SU-DHL-6 (cell line): ENCODE measurements around the gene GMDS.

ENCODE experiments used
- H2AFZ ChIP-seq: fragments of 200-600 bp; sonication (generic); 2 replicates; pipeline ENCODE4 v1.6.1; 2014; ENCODE audit warnings: low read depth, mild to moderate bottlenecking, moderate library complexity, mixed read lengths, antibody characterized with exemption, low read length; ENCODE audit not compliant: severe bottlenecking
- H3F3A ChIP-seq: fragments of 200-600 bp; shearing (Covaris generic); 2 replicates; pipeline ENCODE4 v1.6.0; 2016; ENCODE audit warnings: antibody characterized with exemption, mild to moderate bottlenecking; ENCODE audit not compliant: insufficient read depth
- H3K27ac ChIP-seq: fragments of 200-600 bp; sonication (generic); 2 replicates; pipeline ENCODE4 v1.5.1; 2016; ENCODE audit warnings: low read depth, mild to moderate bottlenecking, low read length, moderate library complexity, mixed read lengths
- H3K27me3 ChIP-seq: fragments of 200-600 bp; sonication (generic), shearing (Covaris generic); 2 replicates; pipeline ENCODE4 v1.6.0; 2014; ENCODE audit warnings: mild to moderate bottlenecking, low read length
- H3K36me3 ChIP-seq: fragments of 200-600 bp; sonication (generic); 2 replicates; pipeline ENCODE4 v1.6.1; 2014; ENCODE audit warnings: mild to moderate bottlenecking, low read length, mixed read lengths
- H3K4me2 ChIP-seq: fragments of 300-600, 200-600 bp; shearing (Covaris generic), sonication (generic); 2 replicates; pipeline ENCODE4 v1.6.0; 2014; ENCODE audit warnings: low read length, low read depth, mild to moderate bottlenecking; ENCODE audit not compliant: poor library complexity, severe bottlenecking
- H3K4me3 ChIP-seq: fragments of 200-600 bp; sonication (generic); 2 replicates; pipeline ENCODE4 v1.5.1; 2014; ENCODE audit warnings: antibody characterized with exemption, low read length, mild to moderate bottlenecking, mixed read lengths; ENCODE audit not compliant: insufficient read depth, poor library complexity, severe bottlenecking
- H3K79me2 ChIP-seq: fragments of 200-600 bp; sonication (generic); 2 replicates; pipeline ENCODE4 v1.6.1; 2014; ENCODE audit warnings: mild to moderate bottlenecking, low read length, moderate library complexity; ENCODE audit not compliant: insufficient read depth
- H3K9ac ChIP-seq: fragments of 200-600 bp; sonication (generic); 2 replicates; pipeline ENCODE4 v1.7.0; 2014; ENCODE audit warnings: mild to moderate bottlenecking, low read length
- H3K9me2 ChIP-seq: fragments of 200-600 bp; sonication (generic); replicated peaks from 2 replicates; pipeline ENCODE4 v1.6.1; 2014; ENCODE audit warnings: low read length; ENCODE audit not compliant: insufficient read depth
- H3K9me3 ChIP-seq: fragments of 200-600 bp; sonication (generic); 2 replicates; pipeline ENCODE4 v1.6.1; 2014; ENCODE audit warnings: low read length, mixed read lengths; ENCODE audit not compliant: insufficient read depth
- H4K20me1 ChIP-seq: fragments of 200-600 bp; sonication (generic); 2 replicates; pipeline ENCODE4 v1.6.1; 2014; ENCODE audit warnings: low read depth, mild to moderate bottlenecking, antibody characterized with exemption, low read length, moderate library complexity, mixed read lengths
- EZH2phosphoT487 ChIP-seq: fragments of 200-600 bp; sonication (generic), shearing (Covaris generic); conservative IDR thresholded peaks from 2 replicates; pipeline ENCODE4 v1.6.1; 2018; ENCODE audit warnings: mild to moderate bottlenecking, antibody characterized with exemption, low read length, moderate library complexity, mixed read lengths
- TF ChIP-seq, protein P1 (sequence below): fragments of 200-600 bp; sonication (generic); IDR thresholded peaks from one replicate; pipeline ENCODE4 v1.5.1; 2017; ENCODE audit warnings: antibody characterized with exemption, mild to moderate bottlenecking, low read length, moderate library complexity; ENCODE audit not compliant: insufficient read depth, poor library complexity, severe bottlenecking

The GMDS gene

DNA sequence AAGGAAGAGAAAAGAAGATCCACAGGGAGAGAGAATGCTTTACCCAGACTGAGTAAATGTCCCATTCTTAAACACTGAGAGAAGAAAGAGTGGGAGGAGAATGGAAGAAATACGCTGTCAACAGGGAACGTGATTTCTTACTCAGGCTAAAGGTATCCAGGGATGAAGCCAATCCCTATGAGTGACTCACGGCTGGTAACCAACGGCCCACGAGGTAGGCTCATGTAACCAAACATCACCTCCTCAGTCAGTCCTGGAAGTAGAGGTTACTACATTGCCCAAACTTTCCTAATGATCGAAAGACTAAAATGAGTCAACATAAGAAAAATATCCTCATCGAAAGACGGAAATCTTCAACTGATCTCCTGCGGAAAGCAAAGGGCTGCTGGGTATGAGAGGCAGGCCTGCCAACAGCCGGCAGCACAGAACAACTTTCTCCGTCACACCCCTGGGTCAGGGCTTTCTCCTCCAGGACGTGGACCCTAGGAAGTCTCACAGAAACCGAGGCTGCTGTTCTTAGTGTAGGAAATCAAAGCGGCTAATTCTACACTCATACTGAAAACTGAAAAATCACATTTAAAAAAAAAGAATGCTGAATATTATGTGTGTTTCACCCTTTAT is 292.6 kb downstream of the GMDS start:
- H3K4me3 ChIP-seq: no peak overlapping the region
- no peaks in the 10 kb centered on the region for H4K20me1 ChIP-seq
- H3K4me2 ChIP-seq: no peak overlapping the region
- no peak overlapping the region for H3K27ac ChIP-seq
- H3F3A ChIP-seq: no peaks in the 10 kb centered on the region
- H3K9me2 ChIP-seq: no peaks in the 10 kb centered on the region
- no peaks in the 10 kb centered on the region for H3K9me3 ChIP-seq
- H3K27me3 ChIP-seq: no peaks in the 10 kb centered on the region
- no peaks in the 10 kb centered on the region for H3K36me3 ChIP-seq
- no peaks in the 10 kb centered on the region for H3K79me2 ChIP-seq
- no peak overlapping the region for H2AFZ ChIP-seq
- no peak for TF ChIP-seq EZH2phosphoT487
- TF ChIP-seq, protein P1, sequence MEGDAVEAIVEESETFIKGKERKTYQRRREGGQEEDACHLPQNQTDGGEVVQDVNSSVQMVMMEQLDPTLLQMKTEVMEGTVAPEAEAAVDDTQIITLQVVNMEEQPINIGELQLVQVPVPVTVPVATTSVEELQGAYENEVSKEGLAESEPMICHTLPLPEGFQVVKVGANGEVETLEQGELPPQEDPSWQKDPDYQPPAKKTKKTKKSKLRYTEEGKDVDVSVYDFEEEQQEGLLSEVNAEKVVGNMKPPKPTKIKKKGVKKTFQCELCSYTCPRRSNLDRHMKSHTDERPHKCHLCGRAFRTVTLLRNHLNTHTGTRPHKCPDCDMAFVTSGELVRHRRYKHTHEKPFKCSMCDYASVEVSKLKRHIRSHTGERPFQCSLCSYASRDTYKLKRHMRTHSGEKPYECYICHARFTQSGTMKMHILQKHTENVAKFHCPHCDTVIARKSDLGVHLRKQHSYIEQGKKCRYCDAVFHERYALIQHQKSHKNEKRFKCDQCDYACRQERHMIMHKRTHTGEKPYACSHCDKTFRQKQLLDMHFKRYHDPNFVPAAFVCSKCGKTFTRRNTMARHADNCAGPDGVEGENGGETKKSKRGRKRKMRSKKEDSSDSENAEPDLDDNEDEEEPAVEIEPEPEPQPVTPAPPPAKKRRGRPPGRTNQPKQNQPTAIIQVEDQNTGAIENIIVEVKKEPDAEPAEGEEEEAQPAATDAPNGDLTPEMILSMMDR: no peak
- H3K9ac ChIP-seq: no peak overlapping the region

DNA sequence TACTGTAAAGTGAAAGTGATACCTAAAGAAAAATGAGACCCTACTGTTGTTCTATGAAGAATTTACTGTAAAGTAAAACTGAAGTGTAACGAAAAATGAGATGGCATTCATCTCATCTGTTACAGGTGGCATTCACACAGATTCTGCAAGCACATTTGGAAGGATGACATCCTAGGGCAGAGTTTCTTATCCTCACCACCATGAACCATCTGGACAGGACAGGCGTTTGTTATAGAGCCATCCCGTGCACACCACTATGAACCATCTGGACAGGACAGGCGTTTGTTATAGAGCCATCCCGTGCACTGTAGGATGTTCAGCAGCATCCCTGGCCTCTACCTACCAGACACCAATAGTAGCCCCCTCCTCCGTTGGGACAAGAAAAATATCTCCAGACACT is 294.8 kb downstream of the GMDS start:
- H3F3A ChIP-seq: no peaks in the 10 kb centered on the region
- no peak overlapping the region for H3K9ac ChIP-seq
- H3K4me3 ChIP-seq: no peak overlapping the region
- H4K20me1 ChIP-seq: no peaks in the 10 kb centered on the region
- H3K9me2 ChIP-seq: no peaks in the 10 kb centered on the region
- H3K27me3 ChIP-seq: no peaks in the 10 kb centered on the region
- TF ChIP-seq, protein P1: no peak
- no peak for TF ChIP-seq EZH2phosphoT487
- H3K4me2 ChIP-seq: no peak overlapping the region
- H3K9me3 ChIP-seq: no peaks in the 10 kb centered on the region
- H2AFZ ChIP-seq: no peak overlapping the region
- H3K36me3 ChIP-seq: no peaks in the 10 kb centered on the region
- H3K79me2 ChIP-seq: no peaks in the 10 kb centered on the region
- H3K27ac ChIP-seq: no peak overlapping the region

DNA sequence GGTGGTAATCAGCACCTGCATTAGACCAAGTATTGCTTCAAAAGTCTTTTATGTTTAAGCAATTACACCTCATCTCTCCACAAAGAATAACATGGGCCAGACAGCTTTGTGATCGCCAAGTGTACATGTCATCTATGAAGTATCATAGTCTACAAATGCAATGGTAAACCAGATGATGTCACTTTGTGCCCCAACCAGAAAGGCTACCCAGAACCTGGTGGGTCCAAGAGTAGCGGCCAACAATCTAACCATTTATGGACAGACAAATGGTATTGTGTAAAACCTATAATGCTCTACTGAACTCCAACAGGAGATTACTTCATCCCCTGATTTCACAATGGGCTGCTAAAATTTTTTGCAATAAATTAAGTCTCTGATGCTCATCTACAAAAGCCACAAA is 295.9 kb downstream of the GMDS start:
- no peak overlapping the region for H3K4me2 ChIP-seq
- no peak overlapping the region for H3K27ac ChIP-seq
- H3K4me3 ChIP-seq: no peak overlapping the region
- TF ChIP-seq, protein P1: no peak
- H4K20me1 ChIP-seq: no peaks in the 10 kb centered on the region
- H3K9ac ChIP-seq: no peak overlapping the region
- no peaks in the 10 kb centered on the region for H3F3A ChIP-seq
- H2AFZ ChIP-seq: no peak overlapping the region
- no peaks in the 10 kb centered on the region for H3K79me2 ChIP-seq
- H3K36me3 ChIP-seq: no peaks in the 10 kb centered on the region
- H3K9me3 ChIP-seq: no peaks in the 10 kb centered on the region
- no peaks in the 10 kb centered on the region for H3K9me2 ChIP-seq
- no peaks in the 10 kb centered on the region for H3K27me3 ChIP-seq

DNA sequence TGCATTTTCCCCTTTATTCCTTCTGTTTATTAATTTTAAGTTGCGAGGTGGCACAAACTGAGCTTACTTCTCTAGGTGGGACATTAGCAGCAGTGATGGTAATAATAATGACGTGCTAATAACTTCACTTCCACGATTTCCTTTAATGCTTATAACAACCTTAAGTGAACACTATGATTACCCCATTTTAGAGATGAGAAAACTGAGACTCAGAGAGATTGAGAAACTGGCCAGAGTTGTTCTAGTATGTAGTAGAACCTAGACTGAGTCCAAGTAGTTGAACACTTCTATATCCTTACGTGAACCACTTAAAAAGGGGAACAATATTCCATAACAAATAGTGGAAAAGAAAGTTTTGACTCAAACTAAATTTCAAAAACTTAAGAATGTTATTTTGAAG is 297.5 kb downstream of the GMDS start:
- TF ChIP-seq EZH2phosphoT487: no peak
- TF ChIP-seq, protein P1: no peak
- no peaks in the 10 kb centered on the region for H3K9me3 ChIP-seq
- no peak overlapping the region for H3K4me3 ChIP-seq
- H2AFZ ChIP-seq: no peak overlapping the region
- no peaks in the 10 kb centered on the region for H4K20me1 ChIP-seq
- no peaks in the 10 kb centered on the region for H3K79me2 ChIP-seq
- H3K4me2 ChIP-seq: no peak overlapping the region
- no peaks in the 10 kb centered on the region for H3K36me3 ChIP-seq
- no peaks in the 10 kb centered on the region for H3K9me2 ChIP-seq
- no peaks in the 10 kb centered on the region for H3F3A ChIP-seq
- H3K9ac ChIP-seq: no peak overlapping the region
- no peak overlapping the region for H3K27ac ChIP-seq
- no peaks in the 10 kb centered on the region for H3K27me3 ChIP-seq
